ENCODE data around the gene IL23R.

The IL23R gene

DNA sequence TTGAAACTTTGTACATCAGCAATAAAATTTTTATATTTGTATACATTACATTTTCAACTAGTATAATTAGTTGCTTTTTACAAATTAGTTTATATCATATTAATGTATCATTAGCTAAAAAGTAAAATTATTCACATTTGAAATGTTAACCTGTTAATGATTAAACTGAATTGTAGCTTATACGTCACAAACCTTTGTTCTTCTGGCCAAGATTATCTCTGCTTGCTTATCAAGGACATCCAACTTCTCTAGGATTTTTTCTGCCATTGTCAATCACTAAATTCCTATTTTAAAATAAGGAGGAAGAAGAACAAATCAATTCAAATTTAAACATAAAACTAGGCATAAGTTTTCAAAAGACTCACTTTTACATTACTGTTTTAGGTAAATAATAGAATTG lies 39.3 kb upstream of the IL23R start:
- in situ Hi-C loops (cut with MboI; ENCODE audit: low sequenced_read_pairs, unreplicated experiment) = no loop called here

DNA sequence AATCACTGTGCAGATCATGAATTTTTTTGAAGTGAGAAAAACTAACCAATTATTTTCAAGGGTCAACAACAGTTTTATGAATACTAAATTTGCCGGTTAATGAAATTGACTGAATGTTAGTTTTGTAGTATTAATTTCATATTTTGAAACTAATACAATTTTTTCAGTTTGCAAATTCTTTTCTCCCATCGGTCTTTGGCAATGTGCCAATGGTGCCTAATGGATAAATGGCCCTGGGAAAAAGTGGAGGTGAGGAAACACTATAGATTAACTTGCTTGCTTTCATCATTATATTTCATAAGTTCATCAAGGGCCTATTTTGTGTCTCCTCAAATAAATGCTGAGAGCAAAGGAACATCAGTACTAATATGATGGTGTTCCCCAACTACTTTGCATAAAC lies 35.6 kb upstream of the IL23R start:
- in situ Hi-C loops (cut with MboI; ENCODE audit: low sequenced_read_pairs, unreplicated experiment) = no loop called here
- DNase-seq (ENCODE audit: low spot score) = no peak
- TF ChIP-seq, protein P1, sequence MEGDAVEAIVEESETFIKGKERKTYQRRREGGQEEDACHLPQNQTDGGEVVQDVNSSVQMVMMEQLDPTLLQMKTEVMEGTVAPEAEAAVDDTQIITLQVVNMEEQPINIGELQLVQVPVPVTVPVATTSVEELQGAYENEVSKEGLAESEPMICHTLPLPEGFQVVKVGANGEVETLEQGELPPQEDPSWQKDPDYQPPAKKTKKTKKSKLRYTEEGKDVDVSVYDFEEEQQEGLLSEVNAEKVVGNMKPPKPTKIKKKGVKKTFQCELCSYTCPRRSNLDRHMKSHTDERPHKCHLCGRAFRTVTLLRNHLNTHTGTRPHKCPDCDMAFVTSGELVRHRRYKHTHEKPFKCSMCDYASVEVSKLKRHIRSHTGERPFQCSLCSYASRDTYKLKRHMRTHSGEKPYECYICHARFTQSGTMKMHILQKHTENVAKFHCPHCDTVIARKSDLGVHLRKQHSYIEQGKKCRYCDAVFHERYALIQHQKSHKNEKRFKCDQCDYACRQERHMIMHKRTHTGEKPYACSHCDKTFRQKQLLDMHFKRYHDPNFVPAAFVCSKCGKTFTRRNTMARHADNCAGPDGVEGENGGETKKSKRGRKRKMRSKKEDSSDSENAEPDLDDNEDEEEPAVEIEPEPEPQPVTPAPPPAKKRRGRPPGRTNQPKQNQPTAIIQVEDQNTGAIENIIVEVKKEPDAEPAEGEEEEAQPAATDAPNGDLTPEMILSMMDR (IDR thresholded peaks at IDR 0.05; ENCODE audit: borderline replicate concordance, control extremely low read depth, extremely low read depth, insufficient read depth, missing control alignments) = no peak

More for the DNA sequence above, 39.3 kb upstream of the IL23R start:
- DNase-seq (ENCODE audit: low spot score) = no peak
- TF ChIP-seq, protein P1 (IDR thresholded peaks at IDR 0.05; ENCODE audit: borderline replicate concordance, control extremely low read depth, extremely low read depth, insufficient read depth, missing control alignments) = no peak

DNA sequence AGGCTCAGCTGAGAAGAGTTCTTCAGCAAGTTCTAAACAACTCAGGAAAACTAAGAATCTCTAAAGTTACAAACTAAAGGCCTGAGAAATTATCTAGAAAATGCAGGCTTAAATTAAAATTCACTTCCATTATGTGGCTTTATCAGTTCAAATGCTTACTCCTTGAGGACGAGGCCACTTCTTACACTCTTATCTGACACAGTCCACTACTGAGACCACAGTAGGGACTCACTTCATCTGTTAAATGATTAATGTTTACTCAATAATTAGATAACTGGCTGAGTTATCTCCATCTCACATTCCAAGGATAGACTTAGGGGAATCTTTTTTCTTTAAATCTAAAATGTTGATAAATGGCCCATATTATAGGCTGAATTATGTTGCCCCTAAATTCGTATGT lies 33.1 kb upstream of the IL23R start:
- TF ChIP-seq, protein P1 (IDR thresholded peaks at IDR 0.05; ENCODE audit: borderline replicate concordance, control extremely low read depth, extremely low read depth, insufficient read depth, missing control alignments) = no peak
- DNase-seq (ENCODE audit: low spot score) = no peak
- in situ Hi-C loops (cut with MboI; ENCODE audit: low sequenced_read_pairs, unreplicated experiment) = no loop called here

DNA sequence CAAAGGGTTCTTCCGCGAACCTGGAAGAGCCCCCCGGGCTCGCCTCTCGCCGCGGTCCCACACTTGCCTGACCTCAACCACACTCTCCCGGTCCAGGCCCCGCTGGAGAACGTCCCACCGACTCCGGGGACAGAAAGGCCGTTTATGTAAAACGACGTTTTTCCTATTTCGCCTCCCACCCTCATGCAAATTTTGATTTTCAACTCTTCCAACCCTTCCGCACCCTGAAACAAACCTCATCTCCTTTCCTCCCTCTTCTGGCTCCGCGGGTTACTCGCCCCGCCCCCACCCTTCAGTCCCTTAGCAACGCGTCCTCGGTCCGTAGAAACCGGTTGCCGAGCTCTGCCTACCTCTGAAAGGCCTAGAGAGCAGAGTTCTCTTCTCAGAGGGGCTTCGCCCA lies 31.6 kb upstream of the IL23R start, which contains the start of gene C1orf141:
Gene C1orf141 (minus strand): TSS at position 276 of the 400 bp plus-strand sequence. CDS start 7,730 bp downstream, outside the sequence.
- in situ Hi-C loops (cut with MboI; ENCODE audit: low sequenced_read_pairs, unreplicated experiment) = no loop called here
- TF ChIP-seq, protein P1 (IDR thresholded peaks at IDR 0.05; ENCODE audit: borderline replicate concordance, control extremely low read depth, extremely low read depth, insufficient read depth, missing control alignments) = no peak

DNA sequence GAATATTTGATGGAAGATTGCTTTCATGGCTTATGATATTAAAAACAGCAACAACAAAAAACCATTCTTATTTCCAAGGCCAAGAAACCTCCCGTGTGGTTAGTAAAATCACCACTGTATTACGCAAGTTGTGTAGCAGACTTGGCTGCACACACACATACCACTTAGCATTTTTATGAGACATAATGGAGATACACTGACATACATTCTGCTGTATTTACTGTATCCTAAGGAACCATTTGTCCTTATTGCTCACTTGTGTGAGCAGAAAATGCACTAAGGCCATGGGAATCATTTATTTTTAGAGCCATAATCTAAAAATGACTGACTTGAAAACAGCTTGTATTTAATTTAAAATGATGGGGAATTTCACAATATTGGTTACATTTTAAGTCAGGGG lies 30.9 kb upstream of the IL23R start:
- in situ Hi-C loops (cut with MboI; ENCODE audit: low sequenced_read_pairs, unreplicated experiment) = no loop called here
- DNase-seq (ENCODE audit: low spot score) = no peak
- TF ChIP-seq, protein P1 (IDR thresholded peaks at IDR 0.05; ENCODE audit: borderline replicate concordance, control extremely low read depth, extremely low read depth, insufficient read depth, missing control alignments) = no peak

More for the DNA sequence above, 31.6 kb upstream of the IL23R start, which contains the start of gene C1orf141:
- DNase-seq (ENCODE audit: low spot score) = peak; percentile 25

DNA sequence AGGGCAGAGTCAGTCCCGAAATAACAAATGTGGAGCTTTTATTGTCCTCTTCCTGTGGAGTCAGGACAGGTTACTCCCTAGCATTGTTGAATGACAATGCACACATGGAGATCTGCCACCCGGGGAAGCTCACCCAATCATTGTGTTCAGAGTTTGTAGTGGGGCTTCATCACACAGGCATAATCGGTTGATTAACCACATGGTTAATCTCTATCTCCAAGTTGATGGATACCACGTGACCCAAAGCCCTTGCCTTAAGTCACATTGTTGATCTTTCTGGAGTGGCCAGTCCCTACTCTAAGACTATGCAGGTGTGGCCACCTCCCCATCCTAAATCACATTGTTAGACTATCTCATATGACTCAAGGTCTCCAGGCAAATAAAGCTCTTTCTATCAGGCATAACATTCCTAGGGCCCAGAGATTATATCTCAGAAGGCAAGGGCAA lies 28.9 kb upstream of the IL23R start:
- TF ChIP-seq, protein P1 (IDR thresholded peaks at IDR 0.05; ENCODE audit: borderline replicate concordance, control extremely low read depth, extremely low read depth, insufficient read depth, missing control alignments) = no peak

More for the DNA sequence above, 28.9 kb upstream of the IL23R start:
- no peak for DNase-seq (ENCODE audit: low spot score)
- in situ Hi-C loops (cut with MboI; ENCODE audit: low sequenced_read_pairs, unreplicated experiment) = no loop called here

Data from GM13976 (cell line).